ENCODE results near the gene NUDT16L1. TPM values are rescaled to one million over a fixed set of nuclear protein-coding genes. Genes with fewer than 3 reads are reported as not detected.

NUDT16L1 gene
- total RNA-seq: 14.4 and 20.1 TPM in 2 replicates

GRCh38 chr16:4693296-4693955 lies at the start of gene NUDT16L1:
Gene NUDT16L1 (plus strand): TSS chr16:4693562. CDS start chr16:4693727, 165 bp downstream.

GRCh38 chr16:4734063-4734729 lies 40.8 kb downstream of the NUDT16L1 start, which contains the start of the genes ANKS3 and DNAAF8:
Gene ANKS3 (minus strand): TSS chr16:4734271. CDS start chr16:4730149, 4,122 bp downstream.
Gene DNAAF8 (plus strand): TSS chr16:4734537. CDS start chr16:4736515, 1,978 bp downstream.

Small RNA genes within 50 kb of the gene (small RNA-seq; reads per million reads assigned to genes)
- not detected for gene MIR6769A

Other genes starting within 250 kb of the NUDT16L1 start
- gene NMRAL1, start 218.9 kb upstream of the NUDT16L1 start, total RNA-seq: 51.7 and 60.1 TPM in 2 replicates
- gene HMOX2, start 217.2 kb upstream of the NUDT16L1 start, total RNA-seq: 93.8 and 114 TPM in 2 replicates
- gene CDIP1, start 154.8 kb upstream of the NUDT16L1 start, total RNA-seq: 21.3 and 26.1 TPM in 2 replicates
- gene C16orf96, start 137.2 kb upstream of the NUDT16L1 start, total RNA-seq: 0.07 TPM in 1 of 2 replicates, not detected in the other
- gene UBALD1, start 78.7 kb upstream of the NUDT16L1 start, total RNA-seq: 5.7 and 6.1 TPM in 2 replicates
- 38.4 and 52.8 TPM in 2 replicates for gene MGRN1, start 68.7 kb upstream of the NUDT16L1 start, total RNA-seq
- gene ANKS3, start 40.7 kb downstream of the NUDT16L1 start, total RNA-seq: 16.7 and 18.1 TPM in 2 replicates
- 0.14 and 0.93 TPM in 2 replicates for gene DNAAF8, start 41.0 kb downstream of the NUDT16L1 start, total RNA-seq
- gene ZNF500, start 73.6 kb downstream of the NUDT16L1 start, total RNA-seq: 8.6 and 12.5 TPM in 2 replicates
- gene SEPTIN12, start 94.8 kb downstream of the NUDT16L1 start, total RNA-seq: not detected in 2 replicates
- not detected in 2 replicates for gene SMIM22, start 101.8 kb downstream of the NUDT16L1 start, total RNA-seq
- 7.4 and 8.0 TPM in 2 replicates for gene ROGDI, start 109.1 kb downstream of the NUDT16L1 start, total RNA-seq
- 79.1 and 91.8 TPM in 2 replicates for gene GLYR1, start 153.7 kb downstream of the NUDT16L1 start, total RNA-seq
- gene UBN1, start 153.9 kb downstream of the NUDT16L1 start, total RNA-seq: 52.6 and 53.7 TPM in 2 replicates
- gene PPL, start 243.6 kb downstream of the NUDT16L1 start, total RNA-seq: 0.14 and 0.27 TPM in 2 replicates